GM12891 (cell line): ENCODE results near the gene COL4A1.

Experiments
- PAX5 ChIP-seq: IDR thresholded peaks from 2 replicates; pipeline ENCODE4 v1.6.1; 2011; ENCODE audit warnings: low read length, moderate library complexity, mild to moderate bottlenecking; ENCODE audit not compliant: insufficient read depth, severe bottlenecking
- POLR2A ChIP-seq: IDR thresholded peaks from 2 replicates; pipeline ENCODE4 v1.6.1; 2011; ENCODE audit warnings: low read depth, low read length, control low read depth
- POLR2AphosphoS5 ChIP-seq: IDR thresholded peaks from 2 replicates; pipeline ENCODE4 v1.6.1; 2011; ENCODE audit warnings: low read depth, low read length, control low read depth

- no peak for TF ChIP-seq POLR2A
- no peak for TF ChIP-seq POLR2AphosphoS5
- no peak for TF ChIP-seq PAX5
Measured at GRCh38 chr13:110129539-110130186, 177.3 kb downstream of the COL4A1 start.
